CD8-positive, alpha-beta memory T cell (primary cell): ENCODE measurements around the gene ZNF672. TPM values are rescaled to one million over a fixed set of nuclear protein-coding genes. Genes with fewer than 3 reads are reported as not detected.
"Not testable (repeated sequence)": the region's sequence is repeated elsewhere in the genome, so short reads cannot be mapped to it uniquely, and the experiment has no call there.

Experiments used
- CTCF ChIA-PET: fragments of 350-600 bp; sonication (Branson Sonifier 250); formaldehyde crosslinking; loops from one replicate; lab custom pipeline; 2021; ENCODE audit warnings: antibody characterized with exemption; lab: Charles Lee
- POLR2A ChIA-PET: fragments of 350-600 bp; sonication (Branson Sonifier 250); formaldehyde crosslinking; loops from one replicate; lab custom pipeline; 2021; ENCODE audit warnings: antibody characterized with exemption; lab: Charles Lee
- DNase-seq, 5 donors: peaks; one replicate each; pipeline versions ENCODE4 v3.0.0 to v3.0.0-alpha.2; 2020 to 2022; ENCODE audit warnings: mixed read lengths in 1 of 5
- H3K27ac ChIP-seq: one replicate; pipeline ENCODE4 v1.7.0; 2013; ENCODE audit warnings: low read depth, mild to moderate bottlenecking, low read length, moderate library complexity
- H3K27me3 ChIP-seq: 2 replicates; pipeline ENCODE4 v1.7.0; 2013; ENCODE audit warnings: low read length, mild to moderate bottlenecking; ENCODE audit not compliant: insufficient read depth, poor library complexity, severe bottlenecking
- H3K36me3 ChIP-seq: 2 replicates; pipeline ENCODE4 v1.7.0; 2013; ENCODE audit warnings: mild to moderate bottlenecking, low read length, moderate library complexity; ENCODE audit not compliant: insufficient read depth
- H3K4me1 ChIP-seq: 2 replicates; pipeline ENCODE4 v1.7.0; 2013; ENCODE audit warnings: mild to moderate bottlenecking, low read length, moderate library complexity; ENCODE audit not compliant: insufficient read depth
- H3K4me3 ChIP-seq: 2 replicates; pipeline ENCODE4 v1.7.0; 2013; ENCODE audit warnings: mild to moderate bottlenecking, low read length
- H3K9me3 ChIP-seq: 2 replicates; pipeline ENCODE4 v1.7.0; 2013; ENCODE audit warnings: mild to moderate bottlenecking, low read length
- H3K27ac Mint-ChIP-seq, 8 donors: one replicate each; pipeline ENCODE4 v1.8.0; 2020 to 2021; ENCODE audit warnings: mixed read lengths in 8 of 8, mild to moderate bottlenecking in 6 of 8, inconsistent platforms in 3 of 8, moderate library complexity in 3 of 8
- H3K27me3 Mint-ChIP-seq, 2 donors: one replicate each; pipeline ENCODE4 v1.8.0; 2020 to 2021; ENCODE audit warnings: mixed read lengths in 2 of 2, mild to moderate bottlenecking in 1 of 2, moderate library complexity in 1 of 2
- H3K36me3 Mint-ChIP-seq, 3 donors: one replicate each; pipeline ENCODE4 v1.8.0; 2020 to 2021; ENCODE audit warnings: mixed read lengths in 3 of 3, inconsistent platforms in 1 of 3, mild to moderate bottlenecking in 1 of 3
- H3K4me1 Mint-ChIP-seq, 3 donors: one replicate each; pipeline ENCODE4 v1.8.0; 2020 to 2021; ENCODE audit warnings: mixed read lengths in 3 of 3, inconsistent platforms in 1 of 3, mild to moderate bottlenecking in 1 of 3
- H3K4me3 Mint-ChIP-seq, 7 donors: one replicate each; pipeline ENCODE4 v1.8.0; 2020 to 2021; ENCODE audit warnings: mixed read lengths in 7 of 7, mild to moderate bottlenecking in 6 of 7, moderate library complexity in 4 of 7, inconsistent platforms in 2 of 7
- H3K9me3 Mint-ChIP-seq, 5 donors: one replicate each; pipeline ENCODE4 v1.8.0; 2020 to 2022; ENCODE audit warnings: mixed read lengths in 5 of 5, mild to moderate bottlenecking in 3 of 5, moderate library complexity in 2 of 5, inconsistent platforms in 1 of 5
- polyA plus RNA-seq: library from polyadenylated mRNA; unstranded; fragments of 300-500 nt; fragmentation: Illumina TruSeq; gene quantifications from one replicate; pipeline ENCODE4 v1.2.3, GENCODE V29; 2021
- total RNA-seq, 2 experiments: library from RNA; stranded (reverse); gene quantifications; one replicate each; pipeline ENCODE4 v1.2.3, GENCODE V29; 2021

ZNF672 gene
- total and polyA plus RNA-seq, 3 experiments from 2014 or later = 29.6 to 55.2 (median 52.1) TPM

DNA sequence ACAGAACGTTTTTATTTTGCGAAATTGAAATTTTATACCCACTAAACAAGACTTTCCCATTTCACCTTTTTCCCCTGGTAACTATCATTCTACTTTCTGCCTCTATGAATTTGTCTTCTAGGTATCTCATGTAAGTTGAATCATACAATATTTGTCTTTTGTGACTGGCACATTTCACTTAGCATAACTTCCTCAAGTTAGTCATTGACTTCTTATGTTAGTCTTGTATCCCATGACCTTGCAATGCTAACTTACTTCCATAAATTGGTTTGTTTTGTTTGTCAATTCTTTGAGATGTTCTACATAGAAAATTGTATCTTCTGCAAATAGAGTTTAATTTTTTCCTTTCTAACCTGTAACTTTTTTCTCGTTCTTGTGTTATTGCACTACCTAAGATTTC, 39.2 kb upstream of the ZNF672 start:
- Histone ChIP-seq H3K9me3 (no peaks in the 10 kb centered on the region), H3K4me3 (no peak overlapping the region), H3K27ac (no peak overlapping the region), H3K36me3 (no peaks in the 10 kb centered on the region), H3K4me1 (no peaks in the 10 kb centered on the region), H3K27me3 (no peaks in the 10 kb centered on the region)
- Mint-ChIP-seq H3K27ac (no peak overlapping the region), H3K9me3 (peaks cover 4 to 19% (median 15%) of the 10 kb centered on the region in 5 donors), H3K36me3 (peaks cover 0 to 5% (median 0%) of the 10 kb centered on the region in 3 donors), H3K4me1 (no peaks in the 10 kb centered on the region), H3K27me3 (peaks cover 20 to 43% of the 10 kb centered on the region in 2 donors), H3K4me3 (no peak overlapping the region)
- ChIA-PET CTCF (no interaction called here), POLR2A (no interaction called here)
- DNase-seq = no peak

GRCh38 chr1:248800459-248800858, 37.6 kb upstream of the ZNF672 start:
- H3K36me3 Mint-ChIP-seq = no peaks in the 10 kb centered on the region
- Histone ChIP-seq H3K27ac (no peak overlapping the region), H3K4me3 (no peak overlapping the region), H3K36me3 (no peaks in the 10 kb centered on the region), H3K9me3 (no peaks in the 10 kb centered on the region), H3K27me3 (no peaks in the 10 kb centered on the region), H3K4me1 (no peaks in the 10 kb centered on the region)
- H3K4me3 Mint-ChIP-seq = no peak overlapping the region
- ChIA-PET CTCF (no interaction called here), POLR2A (no interaction called here)
- DNase-seq = no peak
- no peak overlapping the region for H3K27ac Mint-ChIP-seq
- peaks cover 20 to 45% of the 10 kb centered on the region in 2 donors for H3K27me3 Mint-ChIP-seq
- peaks cover 3 to 6% (median 5%) of the 10 kb centered on the region in 3 donors for H3K4me1 Mint-ChIP-seq
- peaks cover 0 to 10% (median 3%) of the 10 kb centered on the region in 5 donors for H3K9me3 Mint-ChIP-seq

- peaks cover 3 to 6% (median 5%) of the 10 kb centered on the region in 3 donors for H3K4me1 Mint-ChIP-seq
These were observed 35.6 kb upstream of the ZNF672 start for GRCh38 chr1:248802454-248802853.

GRCh38 chr1:248803501-248803900, 34.5 kb upstream of the ZNF672 start:
- POLR2A ChIA-PET, DNase-seq, H3K4me3 Mint-ChIP-seq, CTCF ChIA-PET, H3K36me3 Mint-ChIP-seq, H3K4me1 ChIP-seq, H3K4me3 ChIP-seq, H3K27me3 ChIP-seq, H3K9me3 ChIP-seq, H3K9me3 Mint-ChIP-seq, H3K36me3 ChIP-seq, H3K27ac ChIP-seq, H3K4me1 Mint-ChIP-seq, H3K27ac Mint-ChIP-seq: not testable (repeated sequence)
- H3K27me3 Mint-ChIP-seq = peaks cover 13 to 37% of the 10 kb centered on the region in 2 donors

More at GRCh38 chr1:248802454-248802853, 35.6 kb upstream of the ZNF672 start:
- no peaks in the 10 kb centered on the region for H3K27me3 ChIP-seq
- no peak overlapping the region for H3K27ac ChIP-seq
- no peaks in the 10 kb centered on the region for H3K36me3 ChIP-seq
- Mint-ChIP-seq H3K9me3 (no peaks in the 10 kb centered on the region), H3K4me3 (no peak overlapping the region), H3K27me3 (peaks cover 13 to 37% of the 10 kb centered on the region in 2 donors), H3K36me3 (no peaks in the 10 kb centered on the region), H3K27ac (no peak overlapping the region)
- no peaks in the 10 kb centered on the region for H3K4me1 ChIP-seq
- ChIA-PET POLR2A (no interaction called here), CTCF (no interaction called here)
- no peak for DNase-seq
- H3K9me3 ChIP-seq = no peaks in the 10 kb centered on the region
- H3K4me3 ChIP-seq = no peak overlapping the region

- peaks cover 3 to 6% (median 5%) of the 10 kb centered on the region in 3 donors for H3K4me1 Mint-ChIP-seq
- no peak overlapping the region for H3K4me3 Mint-ChIP-seq
- DNase-seq = no peak
- no peak overlapping the region for H3K27ac Mint-ChIP-seq
- H3K9me3 ChIP-seq = no peaks in the 10 kb centered on the region
- H3K4me1 ChIP-seq = no peaks in the 10 kb centered on the region
- CTCF ChIA-PET = interaction anchor here (1.3 kb wide), 1 partner anchor 401 kb away, joined by 3 read pairs; no protein-coding TSS in a partner anchor
- H3K27ac ChIP-seq = no peak overlapping the region
- no peaks in the 10 kb centered on the region for H3K27me3 ChIP-seq
- H3K4me3 ChIP-seq = no peak overlapping the region
- peaks cover 0 to 2% (median 0%) of the 10 kb centered on the region in 3 donors for H3K36me3 Mint-ChIP-seq
- H3K27me3 Mint-ChIP-seq = peaks cover 9 to 24% of the 10 kb centered on the region in 2 donors
- POLR2A ChIA-PET = no interaction called here
- no peaks in the 10 kb centered on the region for H3K9me3 Mint-ChIP-seq
- no peaks in the 10 kb centered on the region for H3K36me3 ChIP-seq
These were observed 33.0 kb upstream of the ZNF672 start for GRCh38 chr1:248804771-248805681.

DNA sequence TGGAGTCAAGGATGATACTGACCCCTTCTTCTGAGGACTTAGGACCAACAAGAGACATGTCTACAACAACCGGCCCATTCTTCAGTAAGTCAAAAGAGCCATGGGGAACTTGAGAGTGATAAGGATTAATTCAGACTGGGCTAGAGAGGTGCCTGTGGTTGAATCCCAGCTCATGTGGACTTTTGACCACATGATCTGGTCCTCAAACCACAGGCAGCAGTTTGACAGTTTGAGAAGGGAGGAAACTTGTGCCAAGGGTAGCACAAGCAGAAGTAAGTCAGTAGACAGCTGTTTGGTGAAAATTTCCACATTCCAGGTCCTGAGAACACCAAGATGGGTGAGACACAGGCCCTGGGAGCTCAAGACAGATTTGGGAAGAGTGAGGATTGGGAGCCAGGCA, 32.1 kb upstream of the ZNF672 start:
- Histone ChIP-seq H3K4me3 (no peak overlapping the region), H3K36me3 (no peaks in the 10 kb centered on the region), H3K27ac (no peak overlapping the region), H3K4me1 (no peaks in the 10 kb centered on the region), H3K27me3 (no peaks in the 10 kb centered on the region), H3K9me3 (no peaks in the 10 kb centered on the region)
- DNase-seq = no peak
- CTCF ChIA-PET = interaction anchor here (1.1 to 1.3 kb wide), 3 partner anchors 17 to 563 kb away, joined by 3 read pairs; no protein-coding TSS in a partner anchor
- H3K36me3 Mint-ChIP-seq = peaks cover 0 to 8% (median 0%) of the 10 kb centered on the region in 3 donors
- H3K27ac Mint-ChIP-seq = no peak overlapping the region
- no peaks in the 10 kb centered on the region for H3K9me3 Mint-ChIP-seq
- no peak overlapping the region for H3K4me3 Mint-ChIP-seq
- peaks cover 7 to 20% of the 10 kb centered on the region in 2 donors for H3K27me3 Mint-ChIP-seq
- peaks cover 3 to 6% (median 5%) of the 10 kb centered on the region in 3 donors for H3K4me1 Mint-ChIP-seq
- POLR2A ChIA-PET = no interaction called here

DNA sequence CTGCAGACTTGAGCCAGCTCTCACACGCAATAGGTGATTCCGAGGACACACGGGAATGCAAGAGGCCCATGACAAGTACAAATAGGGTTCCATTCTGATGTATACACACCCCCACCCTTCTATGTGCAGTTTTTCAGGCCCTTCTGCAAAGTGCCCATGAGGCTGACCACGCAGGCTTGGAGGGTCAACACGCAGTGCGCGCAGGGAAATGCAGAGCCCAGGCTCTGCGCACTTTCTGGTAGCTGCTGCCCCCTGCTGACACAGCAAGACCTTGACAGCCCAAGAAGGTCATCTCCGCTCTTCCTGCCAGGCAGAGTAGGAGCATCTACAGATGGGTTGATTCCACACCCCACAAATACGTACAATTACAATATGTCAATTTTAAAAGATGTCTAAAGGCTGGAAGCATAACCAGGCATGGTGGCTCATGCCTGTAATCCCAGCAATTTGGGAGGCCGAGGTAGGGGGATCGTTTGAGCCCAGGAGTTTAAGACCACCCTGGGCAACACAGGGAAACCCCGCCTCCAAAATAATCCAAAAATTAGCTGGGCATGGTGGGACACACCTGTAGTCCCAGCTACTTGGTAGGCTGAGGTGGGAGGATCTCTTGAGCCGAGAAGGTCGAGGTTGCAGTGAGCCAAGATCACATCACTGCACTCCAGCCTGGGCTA, 30.8 kb upstream of the ZNF672 start:
- Histone ChIP-seq H3K9me3 (no peaks in the 10 kb centered on the region), H3K36me3 (no peaks in the 10 kb centered on the region), H3K4me3 (no peak overlapping the region), H3K27me3 (no peaks in the 10 kb centered on the region), H3K4me1 (no peaks in the 10 kb centered on the region), H3K27ac (no peak overlapping the region)
- POLR2A ChIA-PET = no interaction called here
- no peak overlapping the region for H3K27ac Mint-ChIP-seq
- CTCF ChIA-PET = interaction anchor here (0.8 to 1.2 kb wide), 3 partner anchors 15 to 870 kb away, joined by 3 read pairs; no protein-coding TSS in a partner anchor
- H3K9me3 Mint-ChIP-seq = no peaks in the 10 kb centered on the region
- H3K4me1 Mint-ChIP-seq = peaks cover 3 to 6% (median 5%) of the 10 kb centered on the region in 3 donors
- H3K4me3 Mint-ChIP-seq = peak overlapping the region in 2 of 7 donors; percentile 18 to 34
- peak in 2 of 5 donors; percentile 12 to 44 for DNase-seq
- H3K27me3 Mint-ChIP-seq = peaks cover 1 to 9% of the 10 kb centered on the region in 2 donors
- peaks cover 0 to 17% (median 0%) of the 10 kb centered on the region in 3 donors for H3K36me3 Mint-ChIP-seq

DNA sequence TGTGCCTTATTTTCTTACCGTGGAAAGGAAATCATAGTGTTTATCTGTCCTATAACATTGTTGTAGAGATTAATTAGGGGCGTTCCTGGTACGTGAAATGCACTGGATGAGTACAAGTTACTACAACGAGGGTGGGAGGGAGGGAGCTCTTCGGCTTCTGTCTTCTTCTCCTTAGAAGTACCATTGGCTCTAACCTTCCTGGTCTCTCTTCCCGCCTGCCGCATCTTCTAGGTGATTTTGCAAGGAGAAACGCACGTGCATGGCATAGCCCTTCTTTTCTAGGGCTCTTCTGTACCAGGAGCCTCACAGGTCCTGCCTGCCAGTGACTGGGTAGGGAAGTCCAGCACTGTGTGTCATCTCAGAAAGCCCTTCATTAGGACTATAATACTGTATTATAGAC, 29.1 kb upstream of the ZNF672 start:
- no peak for DNase-seq
- Mint-ChIP-seq H3K4me1 (peaks cover 3 to 6% (median 5%) of the 10 kb centered on the region in 3 donors), H3K36me3 (peaks cover under 1 to 34% (median 2%) of the 10 kb centered on the region in 3 donors), H3K27me3 (peaks cover 0 to under 1% of the 10 kb centered on the region in 2 donors), H3K9me3 (no peaks in the 10 kb centered on the region), H3K27ac (no peak overlapping the region), H3K4me3 (no peak overlapping the region)
- no peaks in the 10 kb centered on the region for H3K9me3 ChIP-seq
- H3K4me3 ChIP-seq = no peak overlapping the region
- ChIA-PET CTCF (no interaction called here), POLR2A (no interaction called here)
- H3K36me3 ChIP-seq = peaks cover 10% of the 10 kb centered on the region
- H3K4me1 ChIP-seq = no peaks in the 10 kb centered on the region
- no peaks in the 10 kb centered on the region for H3K27me3 ChIP-seq
- H3K27ac ChIP-seq = no peak overlapping the region
